SU-DHL-6 (cell line): ENCODE measurements around the gene PEAK3.

Experiments
- H2AFZ ChIP-seq: fragments of 200-600 bp; sonication (generic); 2 replicates; pipeline ENCODE4 v1.6.1; 2014; ENCODE audit warnings: low read depth, mild to moderate bottlenecking, moderate library complexity, mixed read lengths, antibody characterized with exemption, low read length; ENCODE audit not compliant: severe bottlenecking
- H3F3A ChIP-seq: fragments of 200-600 bp; shearing (Covaris generic); 2 replicates; pipeline ENCODE4 v1.6.0; 2016; ENCODE audit warnings: antibody characterized with exemption, mild to moderate bottlenecking; ENCODE audit not compliant: insufficient read depth
- H3K27ac ChIP-seq: fragments of 200-600 bp; sonication (generic); 2 replicates; pipeline ENCODE4 v1.5.1; 2016; ENCODE audit warnings: low read depth, mild to moderate bottlenecking, low read length, moderate library complexity, mixed read lengths
- H3K27me3 ChIP-seq: fragments of 200-600 bp; sonication (generic), shearing (Covaris generic); 2 replicates; pipeline ENCODE4 v1.6.0; 2014; ENCODE audit warnings: mild to moderate bottlenecking, low read length
- H3K36me3 ChIP-seq: fragments of 200-600 bp; sonication (generic); 2 replicates; pipeline ENCODE4 v1.6.1; 2014; ENCODE audit warnings: mild to moderate bottlenecking, low read length, mixed read lengths
- H3K4me2 ChIP-seq: fragments of 300-600, 200-600 bp; shearing (Covaris generic), sonication (generic); 2 replicates; pipeline ENCODE4 v1.6.0; 2014; ENCODE audit warnings: low read length, low read depth, mild to moderate bottlenecking; ENCODE audit not compliant: poor library complexity, severe bottlenecking
- H3K4me3 ChIP-seq: fragments of 200-600 bp; sonication (generic); 2 replicates; pipeline ENCODE4 v1.5.1; 2014; ENCODE audit warnings: antibody characterized with exemption, low read length, mild to moderate bottlenecking, mixed read lengths; ENCODE audit not compliant: insufficient read depth, poor library complexity, severe bottlenecking
- H3K79me2 ChIP-seq: fragments of 200-600 bp; sonication (generic); 2 replicates; pipeline ENCODE4 v1.6.1; 2014; ENCODE audit warnings: mild to moderate bottlenecking, low read length, moderate library complexity; ENCODE audit not compliant: insufficient read depth
- H3K9ac ChIP-seq: fragments of 200-600 bp; sonication (generic); 2 replicates; pipeline ENCODE4 v1.7.0; 2014; ENCODE audit warnings: mild to moderate bottlenecking, low read length
- H3K9me2 ChIP-seq: fragments of 200-600 bp; sonication (generic); replicated peaks from 2 replicates; pipeline ENCODE4 v1.6.1; 2014; ENCODE audit warnings: low read length; ENCODE audit not compliant: insufficient read depth
- H3K9me3 ChIP-seq: fragments of 200-600 bp; sonication (generic); 2 replicates; pipeline ENCODE4 v1.6.1; 2014; ENCODE audit warnings: low read length, mixed read lengths; ENCODE audit not compliant: insufficient read depth
- H4K20me1 ChIP-seq: fragments of 200-600 bp; sonication (generic); 2 replicates; pipeline ENCODE4 v1.6.1; 2014; ENCODE audit warnings: low read depth, mild to moderate bottlenecking, antibody characterized with exemption, low read length, moderate library complexity, mixed read lengths
- CTCF ChIP-seq: fragments of 200-600 bp; sonication (generic); IDR thresholded peaks from one replicate; pipeline ENCODE4 v1.5.1; 2017; ENCODE audit warnings: antibody characterized with exemption, mild to moderate bottlenecking, low read length, moderate library complexity; ENCODE audit not compliant: insufficient read depth, poor library complexity, severe bottlenecking
- EZH2phosphoT487 ChIP-seq: fragments of 200-600 bp; sonication (generic), shearing (Covaris generic); conservative IDR thresholded peaks from 2 replicates; pipeline ENCODE4 v1.6.1; 2018; ENCODE audit warnings: mild to moderate bottlenecking, antibody characterized with exemption, low read length, moderate library complexity, mixed read lengths

The PEAK3 gene

GRCh38 chr19:2329501-2329916 lies 47.5 kb upstream of the PEAK3 start:
- no peak for TF ChIP-seq EZH2phosphoT487
- no peak for TF ChIP-seq CTCF
- Histone ChIP-seq H3K4me2 (peak overlapping the region; percentile 91), H3K36me3 (no peaks in the 10 kb centered on the region), H2AFZ (no peak overlapping the region), H3K79me2 (peaks cover 33% of the 10 kb centered on the region), H3K9me3 (no peaks in the 10 kb centered on the region), H4K20me1 (0 out of 2 replicates have a peak, but pooled peaks cover 4% of the 10 kb centered on the region), H3K9ac (peak overlapping the region; percentile 96), H3K27ac (no peak overlapping the region), H3K9me2 (no peaks in the 10 kb centered on the region), H3K4me3 (peak overlapping the region; percentile 98), H3K27me3 (no peaks in the 10 kb centered on the region), H3F3A (peaks cover 10% of the 10 kb centered on the region; the same call in 1 of the 2 replicates)

- peak overlapping the region; percentile 98 for H3K4me3 ChIP-seq
- peaks cover 10% of the 10 kb centered on the region; the same call in 1 of the 2 replicates for H3F3A ChIP-seq
- H3K27me3 ChIP-seq: no peaks in the 10 kb centered on the region
- no peak overlapping the region for H2AFZ ChIP-seq
- 0 out of 2 replicates have a peak, but pooled peaks cover 4% of the 10 kb centered on the region for H4K20me1 ChIP-seq
- no peak for TF ChIP-seq CTCF
- TF ChIP-seq EZH2phosphoT487: no peak
- H3K9ac ChIP-seq: peak overlapping the region; percentile 96
- no peak overlapping the region for H3K27ac ChIP-seq
- H3K36me3 ChIP-seq: no peaks in the 10 kb centered on the region
- no peaks in the 10 kb centered on the region for H3K9me3 ChIP-seq
- peak overlapping the region; percentile 91 for H3K4me2 ChIP-seq
- H3K9me2 ChIP-seq: no peaks in the 10 kb centered on the region
- peaks cover 33% of the 10 kb centered on the region for H3K79me2 ChIP-seq
Observed at GRCh38 chr19:2329149-2329478, 47.1 kb upstream of the PEAK3 start.

- Histone ChIP-seq H3K36me3 (no peaks in the 10 kb centered on the region), H4K20me1 (0 out of 2 replicates have a peak, but pooled peaks cover 4% of the 10 kb centered on the region), H3F3A (peaks cover 10% of the 10 kb centered on the region; the same call in 1 of the 2 replicates), H3K79me2 (peaks cover 33% of the 10 kb centered on the region), H3K9me3 (no peaks in the 10 kb centered on the region), H3K27me3 (no peaks in the 10 kb centered on the region), H3K9ac (peak within 1 kb of the TSS; percentile 96), H3K9me2 (no peaks in the 10 kb centered on the region), H3K4me2 (peak within 1 kb of the TSS; percentile 91), H3K4me3 (peak within 1 kb of the TSS; percentile 98), H2AFZ (peak within 1 kb of the TSS; percentile 88), H3K27ac (peak within 1 kb of the TSS; percentile 72)
- no peak for TF ChIP-seq EZH2phosphoT487
Observed at GRCh38 chr19:2328401-2329148, 46.6 kb upstream of the PEAK3 start, which contains the start of the genes LSM7 and SPPL2B. TSS of gene LSM7 (minus strand) at chr19:2328586. CDS start at chr19:2328566, 20 bp downstream. TSS of gene SPPL2B (plus strand) at chr19:2328684. CDS start at chr19:2328710, 26 bp downstream.
